ENCODE data around the gene PCSK5. TPM values are rescaled to one million over a fixed set of nuclear protein-coding genes. Genes with fewer than 3 reads are reported as not detected.

The PCSK5 gene
- total RNA-seq, 1 donor from 2014 or later: 57.4 TPM

DNA sequence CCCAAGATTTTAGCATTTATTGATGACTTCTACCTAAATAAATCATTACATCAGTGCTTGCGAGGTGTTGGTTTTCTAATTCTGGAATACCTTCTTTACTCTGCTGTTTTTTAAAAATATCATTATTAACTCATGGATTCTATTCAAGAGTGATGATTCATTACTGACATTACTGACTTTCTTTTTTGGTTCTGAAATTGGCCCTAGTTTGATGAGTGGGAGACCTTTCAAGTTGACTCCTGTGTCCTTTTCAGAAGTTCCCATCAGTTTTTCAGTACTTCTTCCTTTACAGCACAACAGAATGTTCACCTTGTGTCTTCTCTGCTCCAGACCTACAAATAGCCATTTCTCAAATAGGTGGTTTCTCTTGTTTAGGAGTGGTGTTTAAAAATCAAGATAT is 114.1 kb downstream of the PCSK5 start:
- DNase-seq (ENCODE audit: low read depth): no peak

DNA sequence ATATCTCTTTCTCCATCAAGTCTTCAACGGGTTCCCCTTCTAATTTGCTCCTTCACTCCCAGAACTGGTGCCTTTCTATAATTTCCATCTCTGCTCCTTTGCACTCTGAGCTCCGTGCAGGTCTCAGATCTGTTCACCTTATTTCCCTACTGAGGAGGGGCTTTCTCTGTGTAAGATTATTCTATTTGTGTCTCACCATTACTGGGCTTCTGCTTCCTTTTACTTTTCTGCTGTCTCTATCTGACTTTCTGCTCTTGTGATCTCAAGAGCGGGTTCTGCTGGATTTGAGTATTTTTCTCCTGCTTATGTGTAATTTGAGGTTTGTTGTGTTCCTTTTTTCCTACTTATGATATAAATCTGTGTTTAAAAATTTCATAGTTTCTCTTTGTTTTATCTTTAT is 117.5 kb downstream of the PCSK5 start:
- no peak for DNase-seq (ENCODE audit: low read depth)

DNA sequence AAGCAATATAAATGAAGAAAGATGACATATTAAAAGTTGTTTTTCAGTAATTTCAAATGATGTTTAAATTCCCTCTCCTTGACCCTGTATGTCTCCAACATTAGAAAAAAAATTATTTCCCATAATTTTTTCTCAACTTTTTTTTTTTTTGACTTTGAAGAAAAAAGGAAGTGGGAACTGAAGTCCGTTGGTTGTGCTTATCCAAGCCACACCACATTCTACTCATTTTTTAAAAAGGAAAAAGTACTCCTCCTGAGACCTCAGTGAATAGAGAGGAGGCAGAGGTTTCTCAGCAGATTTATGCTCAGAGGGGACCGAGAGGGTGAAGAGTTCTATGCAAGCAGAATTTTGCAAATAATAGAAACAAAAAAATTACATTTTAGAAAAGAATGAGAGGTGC is 123.3 kb downstream of the PCSK5 start:
- DNase-seq (ENCODE audit: low read depth): no peak

DNA sequence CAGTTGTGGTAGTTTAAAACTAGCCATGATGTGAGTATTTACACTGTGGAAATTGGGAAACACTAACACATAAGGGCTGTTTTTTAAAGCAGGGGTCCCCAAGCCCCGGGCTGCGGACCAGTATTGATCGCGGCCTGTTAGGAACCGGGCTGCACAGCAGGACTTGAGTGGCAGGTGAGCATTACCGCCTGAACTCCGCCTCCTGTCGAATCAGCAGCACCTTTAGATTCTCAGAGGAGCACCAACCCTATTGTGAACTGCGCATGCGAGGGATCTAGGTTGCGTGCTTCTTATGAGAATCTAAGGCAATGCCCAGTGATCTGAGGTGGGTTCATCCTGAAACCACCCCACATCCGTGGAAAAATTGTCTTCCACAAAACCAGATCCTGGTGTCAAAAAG is 127.8 kb downstream of the PCSK5 start:
- no peak for DNase-seq (ENCODE audit: low read depth)

DNA sequence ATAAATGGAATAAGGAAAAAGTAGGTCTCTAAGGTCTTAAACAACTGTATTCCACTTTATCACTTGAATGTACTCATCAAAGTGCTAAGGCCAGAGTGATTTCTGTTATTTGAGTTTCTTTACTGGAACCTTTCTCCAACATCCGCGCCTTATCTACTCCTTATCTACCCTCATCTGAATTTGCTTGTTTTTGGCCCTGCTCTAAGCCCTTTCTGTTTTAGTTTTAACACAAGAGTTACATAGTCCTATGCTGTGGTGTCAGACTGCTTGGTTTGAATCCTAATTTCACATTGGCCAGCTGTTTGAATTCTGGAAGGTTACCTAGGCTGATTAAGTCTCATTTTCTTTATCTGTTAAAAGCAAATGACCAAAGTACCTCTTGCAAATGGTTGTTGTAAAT is 128.3 kb downstream of the PCSK5 start:
- DNase-seq (ENCODE audit: low read depth): no peak

DNA sequence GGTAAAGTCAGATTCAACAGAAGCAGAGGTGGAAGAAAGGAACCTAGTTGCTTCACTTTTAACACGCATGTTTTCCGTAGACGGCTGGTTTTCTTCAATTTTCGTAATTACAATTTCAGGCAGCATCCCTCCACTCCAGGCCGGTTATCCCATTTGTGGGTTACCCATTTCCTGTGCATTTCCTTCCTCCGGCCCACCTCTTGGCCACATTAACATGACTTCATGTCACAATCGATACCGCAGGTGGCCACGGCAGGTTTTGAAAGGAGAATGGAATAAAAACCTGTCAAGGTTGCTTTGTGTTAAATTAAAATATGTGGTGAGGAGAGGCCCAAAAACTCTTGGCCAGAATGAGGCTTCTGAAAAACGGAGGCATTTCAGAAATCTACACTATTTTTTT is 130.2 kb downstream of the PCSK5 start:
- DNase-seq (ENCODE audit: low read depth): no peak

DNA sequence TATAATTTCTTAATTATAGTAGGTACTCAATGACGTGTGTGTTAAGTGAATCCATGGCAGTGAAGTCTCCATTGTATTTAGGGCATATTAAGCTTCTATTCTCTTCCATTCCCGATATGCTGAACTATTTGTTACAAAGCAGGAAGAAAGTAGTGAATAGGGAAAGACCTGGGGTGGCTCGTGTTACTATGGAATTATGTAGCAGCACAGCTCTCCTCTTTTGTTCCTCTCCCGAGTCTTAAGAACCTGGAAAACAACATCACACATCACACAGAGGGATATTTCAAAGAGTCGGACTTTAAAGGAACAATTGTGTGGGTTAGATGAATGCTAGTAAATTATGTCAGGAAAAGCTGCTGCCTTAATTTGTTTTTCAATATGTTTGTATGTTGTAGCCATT is 131.8 kb downstream of the PCSK5 start:
- DNase-seq (ENCODE audit: low read depth): no peak

DNA sequence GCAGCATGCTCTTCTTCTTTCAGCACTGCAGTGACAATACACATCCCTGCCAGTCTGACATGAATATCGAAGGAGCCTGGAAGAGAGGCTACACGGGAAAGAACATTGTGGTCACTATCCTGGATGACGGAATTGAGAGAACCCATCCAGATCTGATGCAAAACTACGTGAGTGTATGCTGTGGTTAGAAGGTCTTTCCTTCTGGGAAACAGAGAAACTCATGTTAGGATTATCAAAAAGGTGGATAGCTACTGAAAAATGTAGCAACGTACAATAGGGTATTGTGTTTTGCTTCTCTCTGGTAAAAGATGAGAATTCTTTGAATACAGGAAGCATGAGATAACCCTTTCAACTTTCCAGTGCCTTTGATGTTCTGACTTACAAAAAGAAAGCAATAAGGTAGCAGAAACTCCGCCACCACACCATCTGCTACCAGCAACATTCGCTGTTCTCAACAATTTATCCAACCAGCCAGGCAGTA is 133.3 kb downstream of the PCSK5 start:
- DNase-seq (ENCODE audit: low read depth): peak; percentile 10

DNA sequence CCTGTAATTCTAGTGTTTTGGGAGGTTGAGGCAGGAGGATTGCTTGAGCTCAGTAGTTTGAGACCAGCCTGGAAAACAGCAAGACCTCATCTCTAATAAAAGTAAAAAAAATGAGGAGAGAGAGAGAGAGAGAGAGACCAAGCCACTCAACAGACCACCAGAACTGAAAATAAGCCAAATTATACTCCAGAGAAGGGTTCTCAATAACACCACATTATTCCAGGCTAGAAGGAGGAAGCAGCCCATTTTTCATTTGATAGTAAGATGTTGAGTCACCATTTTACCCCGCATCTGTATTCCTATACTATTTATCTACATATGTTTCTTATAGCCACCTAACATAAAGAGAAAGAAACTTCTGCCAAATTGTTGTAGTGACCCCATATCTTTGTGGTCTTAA is 134.8 kb downstream of the PCSK5 start:
- no peak for DNase-seq (ENCODE audit: low read depth)

DNA sequence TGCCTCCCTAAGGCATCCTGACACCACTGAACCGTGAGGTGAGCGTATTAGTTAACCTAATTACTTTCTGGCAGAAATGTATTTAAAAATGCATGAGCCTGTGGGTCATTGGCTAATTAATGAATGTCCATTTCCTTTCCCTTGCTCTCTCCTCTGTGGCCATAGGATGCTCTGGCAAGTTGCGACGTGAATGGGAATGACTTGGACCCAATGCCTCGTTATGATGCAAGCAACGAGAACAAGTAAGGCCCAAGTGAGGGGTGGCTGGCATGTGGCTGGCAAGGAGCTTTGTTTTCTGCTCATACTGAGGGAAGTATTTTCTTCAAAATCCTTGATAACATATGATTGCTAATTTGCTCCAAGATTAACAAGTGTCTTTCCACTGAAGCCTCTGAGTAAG is 136.3 kb downstream of the PCSK5 start:
- no peak for DNase-seq (ENCODE audit: low read depth)

DNA sequence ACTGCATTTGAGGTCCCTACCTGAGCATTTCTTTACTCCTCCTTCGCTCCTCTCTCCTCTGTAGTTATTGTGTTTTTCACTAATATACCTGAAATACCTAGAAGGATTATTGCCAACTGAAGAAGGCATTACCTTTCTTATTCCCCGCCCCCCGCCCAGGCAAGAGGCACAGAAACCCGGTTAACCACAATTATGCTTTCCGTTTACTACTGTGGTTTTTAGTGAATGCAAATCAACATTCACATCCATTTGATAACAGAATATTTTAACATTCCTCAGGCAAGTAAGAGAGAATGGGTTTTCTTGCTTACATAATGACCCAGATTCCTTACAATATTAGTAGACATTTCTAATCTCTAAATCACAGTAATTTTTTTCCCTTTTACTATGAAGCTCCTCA is 136.9 kb downstream of the PCSK5 start:
- DNase-seq (ENCODE audit: low read depth): peak; percentile 38

DNA sequence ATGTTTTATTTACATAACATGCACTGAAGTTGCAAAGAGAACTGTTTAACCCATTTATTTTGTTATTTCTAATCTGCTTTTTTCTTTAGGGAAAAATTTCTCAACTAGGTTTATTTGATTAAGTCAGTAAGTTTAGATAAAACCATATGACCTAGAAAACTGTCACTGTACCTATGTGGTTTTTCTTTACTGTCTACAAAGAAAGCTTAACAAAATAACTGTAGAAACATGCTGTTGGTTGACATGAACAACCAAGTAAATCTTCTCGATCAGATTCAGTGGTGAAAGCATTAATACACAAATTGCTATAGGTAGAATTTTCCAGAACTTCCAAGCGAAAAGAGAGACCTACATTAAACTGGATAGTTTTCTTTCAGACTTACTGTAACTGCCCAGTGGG is 137.4 kb downstream of the PCSK5 start:
- DNase-seq (ENCODE audit: low read depth): no peak

DNA sequence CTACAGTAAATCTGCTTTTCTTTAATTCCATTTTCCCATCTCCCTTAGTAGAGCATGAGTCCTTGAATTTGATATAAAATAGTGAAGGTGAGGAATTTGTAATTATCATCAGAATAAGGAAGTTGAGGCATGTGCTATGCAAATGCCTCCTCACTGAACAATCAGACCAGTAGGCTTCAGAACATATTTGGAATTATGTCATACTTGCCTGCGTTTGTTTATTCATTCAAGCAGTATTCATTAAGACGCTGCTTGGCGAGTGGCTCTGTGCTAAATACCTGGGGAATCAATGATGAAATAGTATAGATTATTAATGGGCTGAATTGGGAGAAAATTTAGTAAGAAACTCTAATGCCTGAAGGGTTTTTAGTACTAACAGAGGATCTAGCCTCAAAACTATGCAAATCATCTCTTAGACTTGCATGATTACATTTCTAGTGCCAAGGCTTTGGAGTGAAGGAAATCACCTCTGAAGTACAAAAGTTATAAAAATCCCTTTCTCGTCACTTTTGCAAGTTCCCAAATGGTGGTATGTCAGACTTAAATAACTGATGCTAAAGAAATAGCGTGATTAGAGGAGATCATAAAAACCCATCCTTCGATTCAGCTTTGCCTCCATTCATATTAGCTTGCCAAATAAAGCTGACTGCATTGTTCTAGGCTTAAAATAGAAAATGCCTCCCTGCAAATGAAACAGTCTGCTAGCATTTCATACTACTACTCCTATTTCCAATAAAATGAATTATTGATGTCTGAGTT is 141.7 kb downstream of the PCSK5 start:
- no peak for DNase-seq (ENCODE audit: low read depth)

DNA sequence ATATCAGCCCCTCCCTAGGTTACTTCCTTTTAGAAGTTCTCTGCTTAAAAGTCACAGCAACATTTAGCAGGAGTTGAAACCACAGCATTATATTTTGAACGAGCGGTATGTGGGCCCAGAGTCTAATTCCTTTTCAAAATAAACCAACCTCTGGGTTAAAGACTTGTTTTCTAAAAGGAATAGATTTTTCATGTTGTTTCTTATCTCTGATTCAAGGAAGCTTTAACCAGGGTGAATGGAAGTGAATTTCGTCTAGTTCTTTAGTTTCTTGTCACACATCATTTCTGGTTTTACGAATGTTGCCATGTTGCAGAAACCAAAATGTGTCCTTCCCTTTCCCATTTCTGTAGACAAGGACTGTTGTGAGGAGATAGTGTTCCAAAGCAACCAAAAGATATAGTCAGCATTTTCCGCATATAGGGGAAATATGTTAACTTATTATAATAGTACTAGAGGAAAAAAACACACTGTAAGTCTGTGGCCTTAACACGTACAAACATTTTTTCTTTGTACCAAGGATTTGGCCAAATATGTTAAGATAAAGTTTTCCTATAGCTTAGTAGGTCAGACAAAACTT is 142.4 kb downstream of the PCSK5 start:
- no peak for DNase-seq (ENCODE audit: low read depth)

DNA sequence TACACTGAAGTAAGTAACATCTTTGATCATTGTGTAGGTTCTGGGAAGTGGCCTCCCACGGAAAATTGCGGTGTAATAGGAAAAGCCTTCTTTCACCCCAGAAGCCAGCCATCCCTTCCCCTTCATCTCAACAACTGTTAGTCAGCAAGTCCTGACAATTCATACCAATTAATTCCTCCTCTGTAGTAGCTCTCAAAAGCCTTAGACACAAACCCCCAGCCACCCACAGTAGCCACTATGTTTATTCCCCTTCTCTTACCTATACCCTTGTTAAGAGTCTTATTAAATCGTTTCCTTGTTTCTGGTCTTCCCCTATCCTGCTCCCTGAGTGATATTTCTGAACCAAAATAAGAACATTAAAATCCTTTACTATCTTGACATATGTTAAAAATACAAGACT is 143.6 kb downstream of the PCSK5 start:
- no peak for DNase-seq (ENCODE audit: low read depth)

DNA sequence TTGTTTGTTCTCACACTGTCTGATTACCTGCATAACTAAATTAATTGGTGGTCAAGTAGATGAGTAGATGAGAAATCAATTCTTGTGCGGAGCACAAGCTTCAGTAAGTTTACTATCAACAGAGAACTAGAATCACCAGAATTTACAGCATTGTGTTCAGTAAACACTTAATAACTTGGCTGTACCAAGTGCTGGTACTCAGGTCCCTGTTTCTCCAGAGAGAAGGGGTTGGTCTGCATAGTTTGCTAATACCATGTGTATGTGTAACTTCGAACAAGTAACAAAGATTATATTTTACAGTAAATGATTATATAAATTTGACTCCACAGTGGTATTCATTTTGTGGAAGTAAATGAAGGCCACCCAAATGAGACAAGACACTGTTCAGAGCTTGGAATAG is 146.3 kb downstream of the PCSK5 start:
- DNase-seq (ENCODE audit: low read depth): no peak

DNA sequence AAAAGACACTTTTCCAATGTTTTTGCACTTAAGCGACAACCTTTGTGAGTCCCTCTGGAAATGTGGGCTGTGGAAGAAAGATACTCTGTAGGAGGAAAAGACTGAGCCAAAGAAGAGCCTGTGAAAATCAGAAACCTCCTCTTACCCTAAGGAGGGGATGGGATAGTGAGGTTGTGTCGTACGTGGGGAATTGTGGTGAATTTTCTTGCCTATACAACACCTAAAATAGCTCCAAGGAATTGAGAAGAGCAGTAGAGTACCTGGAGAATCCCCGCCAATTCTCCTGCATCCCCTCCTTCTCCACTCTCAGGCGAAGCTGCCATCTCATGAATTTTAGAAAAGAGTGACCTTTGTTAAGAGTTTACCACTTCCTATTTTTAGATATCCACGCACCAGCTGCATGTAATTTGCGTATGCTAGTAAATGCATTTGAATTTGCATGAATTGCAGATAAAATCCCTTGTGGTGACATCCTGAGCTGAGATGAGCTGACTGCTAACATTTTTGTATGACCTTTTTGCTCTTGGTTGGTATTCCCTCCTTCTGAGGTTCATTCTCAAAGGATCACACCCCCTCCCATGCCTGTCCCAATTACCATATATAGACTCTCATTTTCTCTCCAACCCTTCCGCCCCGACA is 147.2 kb downstream of the PCSK5 start:
- DNase-seq (ENCODE audit: low read depth): no peak

DNA sequence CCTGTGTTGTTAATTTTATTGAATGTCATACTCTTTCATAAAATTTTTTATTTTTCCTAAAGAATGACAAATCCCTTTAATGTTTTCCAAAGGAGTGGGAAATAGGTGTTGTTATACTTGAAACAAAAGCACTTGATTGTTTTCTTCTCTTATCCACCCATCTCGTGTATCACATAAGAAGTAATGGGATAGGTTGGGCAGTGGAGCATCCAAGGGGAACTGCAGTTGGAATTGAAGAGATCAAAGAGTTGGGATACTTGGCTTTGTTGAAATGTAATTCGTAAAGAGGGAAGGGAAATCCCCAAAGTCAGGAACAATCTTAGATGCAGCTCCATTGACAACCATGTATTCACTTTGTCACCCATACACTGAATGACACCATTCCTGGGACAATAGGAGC is 148.0 kb downstream of the PCSK5 start:
- no peak for DNase-seq (ENCODE audit: low read depth)

DNA sequence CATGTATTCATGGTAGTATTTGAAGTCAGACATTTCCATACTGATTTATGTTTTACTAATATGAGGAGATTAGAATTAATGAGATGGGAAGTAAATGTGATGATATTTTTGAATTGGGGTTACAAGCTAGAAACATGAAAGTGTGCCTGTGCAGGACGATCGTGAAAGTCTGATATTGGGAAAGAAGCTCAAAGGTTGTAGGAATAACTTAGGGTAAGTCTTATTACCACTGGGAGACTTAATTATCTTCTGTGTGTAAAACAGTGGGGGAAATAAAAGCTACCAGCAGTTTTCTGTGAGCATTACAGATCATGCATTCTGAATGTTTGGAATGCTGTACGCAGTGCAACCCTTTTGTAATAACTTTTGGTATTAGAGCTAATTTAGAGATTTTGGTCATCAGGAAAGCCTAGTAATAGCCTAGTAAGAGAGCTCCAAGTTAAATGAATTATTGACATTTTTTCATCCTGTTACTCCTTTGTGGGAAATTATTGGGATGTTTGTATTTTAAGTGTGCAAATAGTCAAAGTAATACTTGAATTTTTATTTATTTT is 153.9 kb downstream of the PCSK5 start:
- DNase-seq (ENCODE audit: low read depth): peak; percentile 37

DNA sequence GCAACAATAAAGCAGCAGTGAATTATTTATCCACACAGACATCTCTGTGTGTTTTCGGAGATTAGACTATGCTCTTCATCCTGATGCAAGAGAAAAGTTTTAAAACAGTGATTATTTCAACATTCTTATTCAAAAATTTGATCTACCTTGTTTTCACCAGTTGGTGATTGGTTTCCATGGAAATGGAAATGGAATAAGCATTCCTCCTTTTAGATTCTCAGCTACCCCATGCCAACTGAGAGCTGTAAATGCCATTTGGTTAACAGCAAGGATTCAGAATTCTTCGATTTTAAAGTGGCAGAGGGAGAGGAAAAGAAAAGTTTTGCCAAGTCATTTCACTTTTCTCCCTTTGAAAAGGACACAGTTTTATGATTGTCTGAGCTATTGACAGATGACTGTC is 154.7 kb downstream of the PCSK5 start:
- peak; percentile 20 for DNase-seq (ENCODE audit: low read depth)

DNA sequence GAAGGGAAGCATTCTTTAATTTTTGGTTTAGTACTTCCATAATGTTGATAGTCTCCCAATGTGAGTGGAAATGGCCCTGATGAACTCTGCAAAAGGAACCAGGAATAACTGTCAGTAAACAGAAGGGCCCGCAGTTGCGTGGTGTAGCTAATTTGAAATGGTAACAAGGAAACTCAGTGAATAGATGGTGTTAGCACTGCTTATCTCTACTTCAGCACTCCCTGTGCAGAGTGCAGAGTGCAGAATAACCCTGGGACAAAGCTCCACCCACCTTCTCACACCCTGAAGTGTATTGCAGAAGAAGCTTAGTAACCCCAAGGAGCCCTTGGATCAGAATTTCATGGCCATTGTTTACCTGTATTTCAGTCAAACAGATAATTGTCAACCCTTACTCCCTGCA is 158.9 kb downstream of the PCSK5 start:
- no peak for DNase-seq (ENCODE audit: low read depth)

DNA sequence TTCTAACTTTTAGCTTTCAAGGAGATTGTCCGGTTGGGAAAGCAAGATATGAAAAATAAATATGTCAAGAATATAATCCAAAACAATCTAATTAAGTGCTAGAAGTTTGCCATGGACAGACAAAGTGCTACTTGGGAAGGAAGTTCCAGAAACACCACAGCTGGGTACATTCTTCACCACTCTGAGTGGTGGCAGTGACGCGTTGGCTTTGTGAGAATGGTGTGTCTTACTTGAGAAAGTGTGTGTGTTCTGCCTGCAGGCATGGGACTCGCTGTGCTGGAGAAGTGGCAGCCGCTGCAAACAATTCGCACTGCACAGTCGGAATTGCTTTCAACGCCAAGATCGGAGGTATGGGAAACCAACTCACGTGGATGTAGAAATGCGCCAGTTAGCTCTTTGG is 177.2 kb downstream of the PCSK5 start:
- DNase-seq (ENCODE audit: low read depth): no peak

DNA sequence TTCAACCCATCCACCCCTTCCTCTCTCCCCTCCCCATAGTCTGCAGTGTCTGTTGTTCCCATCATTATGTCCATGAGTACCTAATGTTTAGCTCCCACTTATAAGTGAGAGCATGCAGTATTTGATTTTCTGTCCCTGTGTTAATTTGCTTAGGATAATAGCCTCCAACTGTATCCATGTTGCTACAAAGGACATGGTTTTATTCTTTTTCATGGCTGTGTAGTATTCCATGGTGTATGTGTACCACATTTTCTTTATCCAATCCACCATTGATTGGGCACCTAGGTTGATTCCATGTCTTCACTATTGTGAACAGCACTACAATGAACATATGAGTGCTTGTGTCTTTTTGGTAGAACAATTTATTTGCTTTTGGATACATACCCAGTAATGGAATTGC is 187.1 kb downstream of the PCSK5 start:
- DNase-seq (ENCODE audit: low read depth): no peak

Measured in renal cortical epithelial cell (primary cell).